Nephron (organoid): ENCODE results near the gene DIAPH2.

Experiments used
- H3K27ac Mint-ChIP-seq, 3 experiments: 2 replicates each; pipeline ENCODE4 v1.8.0; 2020; ENCODE audit warnings: mixed read lengths in 3 of 3, mild to moderate bottlenecking in 2 of 3, moderate library complexity in 1 of 3
- H3K27me3 Mint-ChIP-seq: 2 replicates; pipeline ENCODE4 v1.8.0; 2021; ENCODE audit warnings: low read depth, mild to moderate bottlenecking, moderate library complexity, mixed read lengths
- H3K36me3 Mint-ChIP-seq: 2 replicates; pipeline ENCODE4 v1.8.0; 2020; ENCODE audit warnings: low read depth, mixed read lengths
- H3K4me1 Mint-ChIP-seq: 2 replicates; pipeline ENCODE4 v1.8.0; 2020; ENCODE audit warnings: mixed read lengths
- H3K4me3 Mint-ChIP-seq, 3 experiments: 2 replicates each; pipeline ENCODE4 v1.8.0; 2020; ENCODE audit warnings: mild to moderate bottlenecking in 3 of 3, mixed read lengths in 3 of 3, moderate library complexity in 2 of 3
- H3K9me3 Mint-ChIP-seq: 2 replicates; pipeline ENCODE4 v1.8.0; 2020; ENCODE audit warnings: mixed read lengths
- TF ChIP-seq, protein P1 (sequence below), 3 experiments: fragments of 200-600 bp; sonication (generic); IDR thresholded peaks; one replicate each; pipeline ENCODE4 v1.5.0; 2021; ENCODE audit warnings: antibody characterized with exemption in 3 of 3; ENCODE audit not compliant: unreplicated experiment in 3 of 3

DIAPH2 gene

DNA sequence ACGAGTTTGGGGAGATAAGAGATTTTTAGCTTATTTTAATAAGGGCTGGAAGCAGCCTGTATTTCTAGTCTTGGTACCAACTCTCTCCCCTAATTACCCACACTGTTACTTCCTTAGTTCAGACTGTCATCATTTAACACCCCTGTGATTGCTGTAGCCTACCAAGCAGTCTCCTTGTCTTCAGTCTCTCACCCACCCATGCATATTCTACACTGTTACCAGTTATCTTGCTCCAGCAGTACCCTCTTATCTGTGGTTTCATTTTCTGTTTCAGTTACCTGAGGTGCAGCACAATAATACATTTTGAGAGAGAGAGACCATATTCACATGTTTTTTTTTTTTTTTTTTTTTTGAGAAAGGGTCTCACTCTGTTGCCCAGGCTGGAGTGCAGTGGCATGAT lies 80.2 kb downstream of the DIAPH2 start:
- Mint-ChIP-seq H3K27me3 (no peaks in the 10 kb centered on the region), H3K27ac (no peak overlapping the region), H3K36me3 (no peaks in the 10 kb centered on the region), H3K9me3 (no peaks in the 10 kb centered on the region), H3K4me3 (no peak overlapping the region), H3K4me1 (no peaks in the 10 kb centered on the region)
- TF ChIP-seq, protein P1, sequence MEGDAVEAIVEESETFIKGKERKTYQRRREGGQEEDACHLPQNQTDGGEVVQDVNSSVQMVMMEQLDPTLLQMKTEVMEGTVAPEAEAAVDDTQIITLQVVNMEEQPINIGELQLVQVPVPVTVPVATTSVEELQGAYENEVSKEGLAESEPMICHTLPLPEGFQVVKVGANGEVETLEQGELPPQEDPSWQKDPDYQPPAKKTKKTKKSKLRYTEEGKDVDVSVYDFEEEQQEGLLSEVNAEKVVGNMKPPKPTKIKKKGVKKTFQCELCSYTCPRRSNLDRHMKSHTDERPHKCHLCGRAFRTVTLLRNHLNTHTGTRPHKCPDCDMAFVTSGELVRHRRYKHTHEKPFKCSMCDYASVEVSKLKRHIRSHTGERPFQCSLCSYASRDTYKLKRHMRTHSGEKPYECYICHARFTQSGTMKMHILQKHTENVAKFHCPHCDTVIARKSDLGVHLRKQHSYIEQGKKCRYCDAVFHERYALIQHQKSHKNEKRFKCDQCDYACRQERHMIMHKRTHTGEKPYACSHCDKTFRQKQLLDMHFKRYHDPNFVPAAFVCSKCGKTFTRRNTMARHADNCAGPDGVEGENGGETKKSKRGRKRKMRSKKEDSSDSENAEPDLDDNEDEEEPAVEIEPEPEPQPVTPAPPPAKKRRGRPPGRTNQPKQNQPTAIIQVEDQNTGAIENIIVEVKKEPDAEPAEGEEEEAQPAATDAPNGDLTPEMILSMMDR (IDR thresholded peaks at IDR 0.05; ENCODE audit: unreplicated experiment in 3 of 3): no peak

DNA sequence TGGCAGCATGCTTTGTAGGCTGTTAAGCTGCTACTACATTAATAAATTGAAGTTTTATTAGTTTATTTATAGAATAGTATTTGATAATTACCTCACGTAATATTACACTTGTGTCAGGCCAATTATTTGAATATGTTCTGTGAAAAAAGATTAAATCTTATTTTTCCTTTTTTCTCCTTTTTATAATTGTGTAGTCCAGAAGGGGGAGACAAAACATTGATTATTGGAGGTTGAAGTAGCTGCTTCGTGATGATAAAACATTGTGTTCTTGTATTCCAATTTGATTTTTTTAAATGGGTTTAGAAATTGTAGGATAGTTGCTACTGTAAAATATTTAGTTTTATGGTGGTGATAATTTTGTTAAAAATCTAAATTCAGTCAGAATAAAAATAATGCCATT lies 85.7 kb downstream of the DIAPH2 start:
- no peaks in the 10 kb centered on the region for H3K27me3 Mint-ChIP-seq
- no peaks in the 10 kb centered on the region for H3K4me1 Mint-ChIP-seq
- no peaks in the 10 kb centered on the region for H3K9me3 Mint-ChIP-seq
- TF ChIP-seq, protein P1 (IDR thresholded peaks at IDR 0.05; ENCODE audit: unreplicated experiment in 3 of 3): peak; percentile 54 to 70 (median 66)
- no peak overlapping the region for H3K4me3 Mint-ChIP-seq
- no peaks in the 10 kb centered on the region for H3K36me3 Mint-ChIP-seq
- no peak overlapping the region for H3K27ac Mint-ChIP-seq

DNA sequence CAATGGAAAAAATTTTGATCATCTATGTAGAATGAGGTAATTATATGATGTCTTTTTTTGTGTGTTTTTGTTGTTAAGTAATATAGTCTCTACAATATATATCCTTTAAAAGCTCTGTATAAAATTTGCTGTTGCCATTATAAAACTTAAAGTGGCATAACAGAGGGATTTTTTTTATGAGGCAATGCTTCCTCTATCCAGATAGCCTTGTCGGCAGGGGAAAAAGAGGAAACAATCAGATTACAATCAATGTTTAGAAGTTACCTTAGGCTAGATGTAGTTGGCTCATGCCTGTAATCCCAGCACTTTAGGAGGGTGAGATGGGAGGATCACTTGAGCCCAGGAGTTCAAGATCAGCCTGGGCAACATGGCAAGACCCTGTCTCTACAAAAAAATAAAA lies 86.8 kb downstream of the DIAPH2 start:
- Mint-ChIP-seq H3K36me3 (no peaks in the 10 kb centered on the region), H3K27me3 (no peaks in the 10 kb centered on the region), H3K4me3 (no peak overlapping the region), H3K4me1 (no peaks in the 10 kb centered on the region), H3K9me3 (no peaks in the 10 kb centered on the region), H3K27ac (no peak overlapping the region)
- TF ChIP-seq, protein P1 (IDR thresholded peaks at IDR 0.05; ENCODE audit: unreplicated experiment in 3 of 3): no peak

DNA sequence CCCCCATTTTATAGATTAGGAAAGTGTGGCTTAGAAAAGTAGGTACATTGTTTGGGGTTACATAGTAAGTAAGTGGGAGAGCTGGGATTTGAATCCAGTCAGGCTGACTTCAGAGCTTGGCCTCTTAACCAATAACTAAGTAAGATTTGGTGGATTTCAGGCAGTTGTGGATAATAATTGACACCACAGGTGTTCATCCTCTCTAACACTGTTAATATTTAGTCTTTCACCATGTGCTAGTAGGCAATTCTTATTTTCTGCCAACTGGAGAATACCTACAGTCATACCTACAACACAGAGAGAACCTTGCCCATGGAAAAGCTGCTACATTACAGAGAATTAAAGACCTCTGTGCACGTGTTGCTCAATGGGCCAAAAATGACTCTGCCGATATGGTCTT lies 89.5 kb downstream of the DIAPH2 start:
- TF ChIP-seq, protein P1 (IDR thresholded peaks at IDR 0.05; ENCODE audit: unreplicated experiment in 3 of 3): no peak
- no peaks in the 10 kb centered on the region for H3K4me1 Mint-ChIP-seq

DNA sequence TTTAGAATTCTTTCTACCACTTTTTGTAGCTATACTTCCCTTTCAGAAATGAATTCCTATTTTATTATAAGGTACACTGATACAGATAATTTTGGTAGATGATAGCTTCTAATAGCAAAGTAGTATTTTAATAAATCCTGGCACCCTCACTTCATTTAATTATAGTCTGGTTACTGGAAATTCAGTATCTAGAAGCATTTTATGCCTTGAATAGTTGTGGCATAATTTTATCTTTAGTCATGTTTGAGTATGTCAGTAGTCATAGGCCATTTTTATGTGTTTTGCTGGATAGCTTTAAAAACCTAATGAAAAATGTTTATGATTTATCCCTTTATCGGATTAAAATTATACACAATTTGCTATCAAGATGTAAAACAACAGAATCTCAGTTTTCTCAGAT lies 92.3 kb downstream of the DIAPH2 start:
- TF ChIP-seq, protein P1 (IDR thresholded peaks at IDR 0.05; ENCODE audit: unreplicated experiment in 3 of 3): no peak
- H3K4me3 Mint-ChIP-seq: no peak overlapping the region
- no peaks in the 10 kb centered on the region for H3K4me1 Mint-ChIP-seq
- H3K36me3 Mint-ChIP-seq: no peaks in the 10 kb centered on the region
- no peaks in the 10 kb centered on the region for H3K9me3 Mint-ChIP-seq
- no peak overlapping the region for H3K27ac Mint-ChIP-seq
- no peaks in the 10 kb centered on the region for H3K27me3 Mint-ChIP-seq

More for the DNA sequence above, 89.5 kb downstream of the DIAPH2 start:
- no peaks in the 10 kb centered on the region for H3K27me3 Mint-ChIP-seq
- H3K27ac Mint-ChIP-seq: no peak overlapping the region
- no peaks in the 10 kb centered on the region for H3K36me3 Mint-ChIP-seq
- no peaks in the 10 kb centered on the region for H3K9me3 Mint-ChIP-seq
- no peak overlapping the region for H3K4me3 Mint-ChIP-seq

DNA sequence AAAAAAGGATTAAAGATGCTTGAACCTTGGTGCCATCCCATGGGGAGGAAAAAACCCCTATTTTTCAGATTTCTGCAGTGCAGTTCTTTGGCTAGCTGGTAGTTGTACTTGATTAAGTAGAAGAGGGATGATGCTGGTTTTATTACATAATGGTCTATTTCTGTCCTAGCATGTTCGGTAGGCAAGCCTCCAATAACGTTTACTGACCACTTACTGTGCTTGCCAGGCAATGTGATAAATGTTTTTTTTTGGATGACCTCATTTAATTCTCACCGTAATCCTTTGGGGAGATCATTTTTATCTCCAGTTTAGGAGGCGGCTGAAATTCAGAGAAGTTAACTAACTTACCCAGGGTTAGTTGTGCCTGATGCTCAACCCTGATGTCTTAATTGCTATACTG lies 106.9 kb downstream of the DIAPH2 start:
- H3K4me1 Mint-ChIP-seq: peaks cover 4% of the 10 kb centered on the region
- no peak overlapping the region for H3K4me3 Mint-ChIP-seq
- no peaks in the 10 kb centered on the region for H3K27me3 Mint-ChIP-seq
- no peaks in the 10 kb centered on the region for H3K9me3 Mint-ChIP-seq
- TF ChIP-seq, protein P1 (IDR thresholded peaks at IDR 0.05; ENCODE audit: unreplicated experiment in 3 of 3): no peak
- no peaks in the 10 kb centered on the region for H3K36me3 Mint-ChIP-seq
- no peak overlapping the region for H3K27ac Mint-ChIP-seq
